LoVo (cell line): ENCODE results near the gene KCNQ1OT1.
"Not testable (repeated sequence)": the region's sequence is repeated elsewhere in the genome, so short reads cannot be mapped to it uniquely, and the experiment has no call there.

ENCODE experiments used
- DNase-seq: peaks from one replicate; pipeline ENCODE4 v3.0.0-alpha.2; 2016; ENCODE audit warnings: low spot score

KCNQ1OT1 gene

GRCh38 chr11:2652333-2653197 is 47.2 kb downstream of the KCNQ1OT1 start:
- DNase-seq = no peak

DNA sequence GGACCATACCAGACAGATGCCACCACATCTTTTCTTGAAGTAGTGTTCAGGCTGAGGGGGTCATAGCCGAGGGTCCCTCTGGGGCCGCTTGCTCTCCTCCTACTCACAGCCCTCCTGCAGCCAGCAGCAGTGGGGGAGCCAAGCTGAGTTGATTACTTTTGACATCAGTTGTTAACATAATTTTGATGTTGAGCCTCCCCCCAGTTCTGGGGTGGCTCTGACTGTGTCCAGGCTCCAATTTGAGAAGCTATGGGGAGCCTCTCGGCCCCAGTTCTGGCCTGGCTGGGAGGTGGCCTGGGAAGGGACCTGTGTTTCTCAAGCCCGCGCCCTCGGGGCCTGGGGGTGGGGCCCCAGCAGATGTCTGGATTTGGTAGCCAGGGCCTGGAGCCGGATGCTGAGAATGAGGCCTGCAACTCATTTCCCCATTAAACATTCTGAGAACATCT is 47.9 kb downstream of the KCNQ1OT1 start:
- DNase-seq = no peak

DNA sequence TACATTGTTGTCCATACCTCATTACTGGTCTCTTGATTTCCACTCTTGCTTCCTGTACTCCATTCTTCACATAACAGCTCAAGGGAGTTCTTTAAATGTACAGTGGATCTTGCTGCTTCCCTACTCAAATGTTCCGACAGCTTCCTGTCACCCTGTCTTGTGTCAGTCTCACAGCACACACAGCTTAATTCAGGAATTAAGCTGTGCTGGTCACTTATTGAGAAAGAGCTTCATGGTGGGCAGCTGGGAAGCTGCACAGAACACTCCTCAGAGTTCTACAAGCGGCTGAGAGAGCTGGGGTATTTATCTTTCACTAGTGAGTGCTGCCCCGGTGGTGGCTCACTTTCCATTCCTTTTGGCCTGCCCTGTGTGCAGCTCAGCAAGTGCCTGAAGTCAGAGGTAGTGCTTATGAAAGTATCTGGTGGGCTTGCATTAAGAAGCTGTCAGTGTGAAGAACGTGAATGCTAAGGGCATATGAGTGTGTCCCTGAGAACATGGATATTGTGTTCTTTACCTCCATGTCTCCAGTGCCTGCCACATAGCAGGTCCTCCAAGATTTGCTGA is 48.7 kb downstream of the KCNQ1OT1 start:
- no peak for DNase-seq

DNA sequence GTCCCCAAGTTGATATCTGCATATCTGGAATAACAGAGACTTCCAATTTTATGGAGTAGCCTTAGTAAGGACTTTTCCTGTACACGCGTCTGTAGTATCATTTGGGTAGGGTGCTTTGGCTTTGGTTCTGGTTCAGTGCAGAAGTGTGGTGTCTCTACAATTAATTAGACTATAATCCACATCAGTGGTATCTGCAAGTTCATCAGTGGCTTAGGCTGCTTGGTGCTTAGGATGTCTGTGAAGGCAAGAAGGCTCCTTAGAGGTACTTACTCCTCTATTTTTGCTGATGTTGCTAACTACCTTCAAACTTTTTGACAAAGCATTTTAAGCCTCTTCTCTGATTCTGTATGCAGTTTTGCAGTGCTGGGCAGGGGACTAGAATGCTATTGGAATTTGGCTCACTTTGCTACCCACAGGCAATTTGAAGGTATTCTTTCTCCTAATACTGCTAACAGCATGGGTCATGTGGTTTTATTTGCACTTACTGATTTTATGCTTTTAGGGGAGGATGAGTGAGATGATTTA is 49.4 kb downstream of the KCNQ1OT1 start:
- no peak for DNase-seq

- DNase-seq = no peak
These were observed 49.9 kb downstream of the KCNQ1OT1 start for GRCh38 chr11:2649848-2650247.

DNA sequence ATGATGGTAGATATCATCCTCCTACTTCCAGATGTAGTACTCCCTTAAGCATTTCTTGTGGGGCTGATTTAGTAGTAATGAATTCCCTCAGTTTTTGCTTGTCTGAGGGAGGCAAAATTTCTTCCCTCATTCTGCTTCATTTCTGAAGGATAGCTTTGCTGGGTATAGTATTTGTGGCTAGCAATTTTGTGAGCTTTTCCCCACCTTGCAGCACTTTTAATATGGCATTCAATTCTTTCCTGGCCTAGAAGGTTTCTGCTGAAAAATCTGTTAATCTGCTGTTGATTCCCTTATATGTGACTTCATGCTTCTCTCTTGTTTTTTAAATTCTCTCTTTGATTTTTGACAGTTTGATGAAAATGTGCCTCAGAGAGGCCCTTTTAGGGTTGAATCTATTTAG is 50.4 kb downstream of the KCNQ1OT1 start:
- DNase-seq = no peak

DNA sequence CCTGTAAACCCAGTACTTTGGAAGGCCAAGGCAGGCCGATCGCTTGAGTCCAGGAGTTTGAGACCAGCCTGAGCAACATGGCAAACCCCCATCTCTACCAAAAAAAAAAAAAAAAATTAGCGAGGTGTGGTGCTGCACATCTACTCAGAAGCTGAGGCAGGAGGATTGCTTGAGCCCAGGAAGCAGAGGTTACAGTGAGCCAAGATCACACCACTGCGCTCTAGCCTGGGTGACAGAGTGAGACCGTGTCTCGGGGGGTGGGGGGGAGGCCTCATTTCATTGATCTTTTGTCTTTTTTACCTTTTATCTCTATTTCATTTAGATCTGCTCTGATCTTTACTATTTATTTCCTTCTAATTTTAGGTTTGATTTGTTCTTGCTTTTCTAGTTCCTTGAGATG is 51.8 kb downstream of the KCNQ1OT1 start:
- no peak for DNase-seq

- no peak for DNase-seq
These were observed 52.6 kb downstream of the KCNQ1OT1 start for GRCh38 chr11:2647167-2647566.

GRCh38 chr11:2645779-2646118 is 54.0 kb downstream of the KCNQ1OT1 start:
- DNase-seq = no peak

- no peak for DNase-seq
These were observed 54.7 kb downstream of the KCNQ1OT1 start for GRCh38 chr11:2644844-2645778.

GRCh38 chr11:2643746-2644145 is 56.0 kb downstream of the KCNQ1OT1 start:
- DNase-seq = no peak

- no peak for DNase-seq
These were observed 58.2 kb downstream of the KCNQ1OT1 start for GRCh38 chr11:2641623-2642022.

DNA sequence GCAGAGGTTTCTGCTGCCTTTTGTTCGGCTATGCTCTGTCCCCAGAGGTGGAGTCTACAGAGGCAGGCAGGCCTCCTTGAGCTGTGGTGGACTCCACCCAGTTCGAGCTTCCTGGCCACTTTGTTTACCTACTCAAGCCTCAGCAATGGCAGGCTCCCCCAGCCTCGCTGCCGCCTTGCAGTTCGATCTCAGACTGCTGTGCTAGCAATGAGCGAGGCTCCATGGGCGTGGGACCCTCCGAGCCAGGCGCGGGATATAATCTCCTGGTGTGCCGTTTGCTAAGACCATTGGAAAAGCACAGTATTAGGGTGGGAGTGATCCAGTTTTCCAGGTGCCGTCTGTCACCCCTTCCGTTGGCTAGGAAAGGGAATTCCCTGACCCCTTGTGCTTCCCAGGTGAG is 60.0 kb downstream of the KCNQ1OT1 start:
- DNase-seq = not testable (repeated sequence)

- no peak for DNase-seq
These were observed 68.6 kb downstream of the KCNQ1OT1 start for GRCh38 chr11:2631161-2631560.

DNA sequence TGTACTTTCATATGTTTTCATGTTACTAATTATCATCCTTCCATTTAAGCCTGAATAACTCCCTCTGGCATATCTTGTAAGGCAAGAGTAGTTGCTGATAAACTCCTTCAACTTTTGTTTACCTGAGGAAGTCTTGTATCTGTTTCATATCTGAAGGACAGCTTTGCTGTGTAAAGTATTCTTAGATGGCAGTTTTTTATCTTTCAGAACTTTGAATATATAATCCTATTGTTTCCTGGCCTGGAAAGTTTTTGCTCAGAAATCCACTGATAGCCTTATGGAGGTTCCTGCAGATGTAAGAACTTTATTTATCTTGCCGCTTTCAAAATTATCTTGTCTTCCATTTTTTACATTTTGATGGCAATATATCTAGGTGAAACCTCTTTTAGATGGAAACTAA is 69.1 kb downstream of the KCNQ1OT1 start:
- no peak for DNase-seq

DNA sequence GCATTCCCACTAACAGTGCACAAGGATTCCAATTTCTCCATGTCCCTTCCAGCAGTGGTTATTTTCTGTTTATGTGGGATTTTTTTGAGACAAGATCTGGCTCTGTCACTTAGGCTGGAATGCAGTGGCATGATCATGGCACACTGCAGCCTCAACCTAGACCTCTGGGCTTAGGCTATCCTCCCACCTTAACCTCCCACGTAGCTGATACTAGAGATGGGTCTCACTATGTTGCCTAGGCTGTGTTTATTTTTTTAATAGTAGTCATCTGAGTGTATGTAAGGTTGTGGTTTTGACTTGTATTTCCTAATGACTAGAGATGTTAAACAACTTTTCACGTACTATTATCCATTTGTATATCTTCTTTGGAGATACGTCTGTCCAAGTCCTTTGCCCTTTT is 74.6 kb downstream of the KCNQ1OT1 start:
- DNase-seq = no peak

DNA sequence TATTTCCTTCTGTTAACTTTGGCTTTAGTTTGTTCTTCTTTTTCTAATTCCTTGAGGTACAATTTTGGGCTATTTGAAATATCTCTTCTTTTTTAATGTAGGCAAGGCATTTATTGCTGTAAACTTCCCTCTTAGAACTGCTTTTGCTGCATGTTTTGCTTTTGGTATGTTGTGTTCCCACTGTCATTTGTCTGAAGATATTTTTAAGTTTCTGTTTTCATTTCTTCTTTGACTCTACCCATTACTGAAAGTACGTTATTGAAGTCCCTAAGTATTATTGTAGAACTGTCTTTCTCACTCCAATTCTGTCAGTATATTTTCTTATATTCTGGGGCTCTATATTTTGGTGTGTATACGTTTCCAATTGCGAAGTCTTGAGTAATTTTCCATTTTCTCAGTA is 77.9 kb downstream of the KCNQ1OT1 start:
- no peak for DNase-seq

DNA sequence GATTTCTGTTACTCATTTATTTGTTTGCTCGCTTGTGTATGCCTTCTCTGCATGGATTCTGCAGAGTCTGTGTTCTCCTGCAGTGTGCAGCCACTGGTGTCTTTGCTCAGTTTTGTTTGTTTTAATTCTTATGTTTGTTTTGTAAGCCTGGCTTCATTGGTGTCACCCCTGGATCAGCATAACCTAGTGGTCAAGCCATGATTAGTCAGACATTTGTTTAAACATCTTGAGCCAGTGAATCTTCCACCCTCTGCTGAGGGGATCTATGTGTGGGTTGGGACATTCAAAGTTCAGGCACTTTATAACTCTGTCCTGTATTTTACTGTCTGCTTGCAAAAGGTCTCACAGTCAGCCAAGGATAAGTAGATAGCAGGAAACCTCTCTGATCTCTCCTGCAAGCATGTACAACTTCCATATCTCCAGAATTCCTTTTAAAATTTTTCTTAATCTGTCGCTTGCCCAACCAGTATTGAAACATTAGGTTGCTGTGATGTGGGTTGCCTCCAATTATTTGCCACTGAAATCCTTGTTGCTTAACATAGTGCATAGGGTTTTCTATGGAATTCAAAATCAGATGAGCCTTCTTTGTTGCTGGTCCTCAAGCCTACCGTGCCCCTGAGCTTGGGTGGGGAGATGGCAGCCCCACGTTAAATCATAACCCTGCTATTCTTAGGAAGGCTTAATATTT is 86.8 kb downstream of the KCNQ1OT1 start:
- no peak for DNase-seq

GRCh38 chr11:2609345-2609744 is 90.4 kb downstream of the KCNQ1OT1 start:
- DNase-seq = no peak

- no peak for DNase-seq
These were observed 100.1 kb downstream of the KCNQ1OT1 start for GRCh38 chr11:2599561-2600189.

GRCh38 chr11:2595204-2595603 is 104.6 kb downstream of the KCNQ1OT1 start:
- no peak for DNase-seq
